ENCODE data around the gene ENO2.

Gene ENO2

DNA sequence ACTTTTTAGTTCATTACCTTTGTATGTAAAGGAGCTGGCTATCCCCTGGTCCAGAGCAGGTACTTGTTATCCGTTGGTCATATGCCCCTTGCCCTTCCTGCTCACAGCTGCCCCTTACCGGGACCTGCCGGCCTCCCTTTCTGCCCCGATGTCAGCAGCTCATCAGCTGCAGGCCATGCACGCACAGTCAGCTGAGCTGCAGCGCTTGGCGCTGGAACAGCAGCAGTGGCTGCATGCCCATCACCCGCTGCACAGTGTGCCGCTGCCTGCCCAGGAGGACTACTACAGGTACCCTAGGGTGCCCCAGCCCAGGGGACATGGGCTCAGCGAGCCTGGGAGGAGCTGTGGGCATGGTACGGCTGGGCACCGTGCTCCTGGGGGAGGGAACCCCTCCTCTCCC is 26.9 kb downstream of the ENO2 start:
- H3K27me3 ChIP-seq (ENCODE audit: insufficient read depth, low read length) = no peaks in the 10 kb centered on the region
- no peaks in the 10 kb centered on the region for H3K79me2 ChIP-seq (ENCODE audit: insufficient read depth, low read length)
- H3K4me1 ChIP-seq (ENCODE audit: insufficient read depth, low read length, severe bottlenecking) = peaks cover 52% of the 10 kb centered on the region
- no peaks in the 10 kb centered on the region for H3K9me2 ChIP-seq (ENCODE audit: low read depth, low read length)
- no peak overlapping the region for H3K9ac ChIP-seq (ENCODE audit: low read length)
- H4K20me1 ChIP-seq (ENCODE audit: insufficient read depth, low read length) = no peaks in the 10 kb centered on the region
- H3K4me3 ChIP-seq (ENCODE audit: low read depth, low read length, poor library complexity, severe bottlenecking) = no peak overlapping the region
- no peaks in the 10 kb centered on the region for H3K36me3 ChIP-seq (ENCODE audit: insufficient read depth, low read length)
- no peaks in the 10 kb centered on the region for H3F3A ChIP-seq (ENCODE audit: insufficient read depth, low read length)
- H3K9me3 ChIP-seq (ENCODE audit: low read length) = no peaks in the 10 kb centered on the region
- no peak overlapping the region for H3K27ac ChIP-seq (ENCODE audit: low read depth, low read length, poor library complexity, severe bottlenecking)
- H2AFZ ChIP-seq (ENCODE audit: low read length) = no peak overlapping the region
- TF ChIP-seq EZH2 (IDR thresholded peaks at IDR 0.05; ENCODE audit: borderline replicate concordance, low read length) (no peak), CTCF (IDR thresholded peaks at IDR 0.05; ENCODE audit: low read length) (no peak)
- H3K4me2 ChIP-seq (ENCODE audit: low read length) = no peak overlapping the region

GRCh38 chr12:6941782-6942181 is 27.4 kb downstream of the ENO2 start:
- H3K27ac ChIP-seq (ENCODE audit: low read depth, low read length, poor library complexity, severe bottlenecking) = no peak overlapping the region
- no peak overlapping the region for H3K9ac ChIP-seq (ENCODE audit: low read length)
- H3K4me2 ChIP-seq (ENCODE audit: low read length) = no peak overlapping the region
- no peaks in the 10 kb centered on the region for H3K27me3 ChIP-seq (ENCODE audit: insufficient read depth, low read length)
- no peak overlapping the region for H2AFZ ChIP-seq (ENCODE audit: low read length)
- no peaks in the 10 kb centered on the region for H3K9me3 ChIP-seq (ENCODE audit: low read length)
- TF ChIP-seq EZH2 (IDR thresholded peaks at IDR 0.05; ENCODE audit: borderline replicate concordance, low read length) (no peak), CTCF (IDR thresholded peaks at IDR 0.05; ENCODE audit: low read length) (no peak)
- no peaks in the 10 kb centered on the region for H3K36me3 ChIP-seq (ENCODE audit: insufficient read depth, low read length)
- no peaks in the 10 kb centered on the region for H3K79me2 ChIP-seq (ENCODE audit: insufficient read depth, low read length)
- no peaks in the 10 kb centered on the region for H4K20me1 ChIP-seq (ENCODE audit: insufficient read depth, low read length)
- no peaks in the 10 kb centered on the region for H3K9me2 ChIP-seq (ENCODE audit: low read depth, low read length)
- no peak overlapping the region for H3K4me3 ChIP-seq (ENCODE audit: low read depth, low read length, poor library complexity, severe bottlenecking)
- H3K4me1 ChIP-seq (ENCODE audit: insufficient read depth, low read length, severe bottlenecking) = peaks cover 52% of the 10 kb centered on the region
- no peaks in the 10 kb centered on the region for H3F3A ChIP-seq (ENCODE audit: insufficient read depth, low read length)

DNA sequence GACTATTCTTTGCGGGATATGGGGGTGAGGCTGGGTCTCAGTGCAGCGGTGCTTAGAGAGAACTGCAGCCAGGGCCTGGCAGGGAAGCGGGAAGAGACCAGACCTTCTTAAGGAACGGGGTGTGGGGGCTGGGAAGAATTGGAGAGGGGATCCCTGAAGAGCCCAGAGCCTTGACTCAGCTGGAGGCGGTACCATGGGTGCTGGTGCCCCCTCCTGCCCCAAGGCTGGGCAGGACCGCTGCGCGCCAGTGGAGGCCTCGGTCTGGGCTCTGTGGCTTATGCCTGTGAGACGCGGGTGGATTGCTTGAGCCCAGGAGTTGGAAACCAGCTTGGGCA is 27.9 kb downstream of the ENO2 start:
- no peak overlapping the region for H2AFZ ChIP-seq (ENCODE audit: low read length)
- no peak overlapping the region for H3K9ac ChIP-seq (ENCODE audit: low read length)
- no peak for TF ChIP-seq EZH2 (IDR thresholded peaks at IDR 0.05; ENCODE audit: borderline replicate concordance, low read length)
- TF ChIP-seq CTCF (IDR thresholded peaks at IDR 0.05; ENCODE audit: low read length) = no peak
- no peaks in the 10 kb centered on the region for H3K27me3 ChIP-seq (ENCODE audit: insufficient read depth, low read length)
- H3K4me1 ChIP-seq (ENCODE audit: insufficient read depth, low read length, severe bottlenecking) = peaks cover 51% of the 10 kb centered on the region
- H3K36me3 ChIP-seq (ENCODE audit: insufficient read depth, low read length) = no peaks in the 10 kb centered on the region
- H3K79me2 ChIP-seq (ENCODE audit: insufficient read depth, low read length) = no peaks in the 10 kb centered on the region
- H3K4me2 ChIP-seq (ENCODE audit: low read length) = no peak overlapping the region
- H3F3A ChIP-seq (ENCODE audit: insufficient read depth, low read length) = no peaks in the 10 kb centered on the region
- H4K20me1 ChIP-seq (ENCODE audit: insufficient read depth, low read length) = no peaks in the 10 kb centered on the region
- H3K4me3 ChIP-seq (ENCODE audit: low read depth, low read length, poor library complexity, severe bottlenecking) = no peak overlapping the region
- no peak overlapping the region for H3K27ac ChIP-seq (ENCODE audit: low read depth, low read length, poor library complexity, severe bottlenecking)
- H3K9me2 ChIP-seq (ENCODE audit: low read depth, low read length) = no peaks in the 10 kb centered on the region
- no peaks in the 10 kb centered on the region for H3K9me3 ChIP-seq (ENCODE audit: low read length)
